Hippocampal formation (tissue), 2 donors: Measurements from ENCODE around the gene SPATA31C2.
"Not testable (repeated sequence)": the region's sequence is repeated elsewhere in the genome, so short reads cannot be mapped to it uniquely, and the experiment has no call there.

ENCODE experiments used
- DNase-seq, 2 donors: peaks; one replicate each; lab custom pipeline; 2025; lab: John Stamatoyannopoulos, UW

Gene SPATA31C2

DNA sequence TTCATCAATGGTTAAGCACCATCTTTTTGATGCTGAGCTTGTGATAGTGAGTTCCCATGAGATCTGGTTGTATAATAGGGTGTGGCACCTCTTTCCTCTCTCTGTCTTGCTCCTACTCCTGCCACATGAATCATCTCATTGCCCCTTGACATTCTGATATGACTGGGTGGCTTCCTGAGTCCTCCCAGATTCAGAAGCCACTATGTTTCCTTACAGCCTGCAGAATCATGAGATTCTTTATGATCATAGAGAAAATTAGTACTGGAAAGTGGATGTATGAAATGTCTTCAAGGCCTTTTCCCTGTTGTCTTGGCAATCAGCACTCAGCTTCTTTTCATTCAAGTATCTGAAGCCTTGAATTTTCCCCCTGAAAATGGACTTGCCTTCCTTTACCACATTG, 14.9 kb downstream of the SPATA31C2 start:
- not testable (repeated sequence) for DNase-seq

- DNase-seq = not testable (repeated sequence)
Measured at GRCh38 chr9:88118121-88118520, 20.2 kb downstream of the SPATA31C2 start.

DNA sequence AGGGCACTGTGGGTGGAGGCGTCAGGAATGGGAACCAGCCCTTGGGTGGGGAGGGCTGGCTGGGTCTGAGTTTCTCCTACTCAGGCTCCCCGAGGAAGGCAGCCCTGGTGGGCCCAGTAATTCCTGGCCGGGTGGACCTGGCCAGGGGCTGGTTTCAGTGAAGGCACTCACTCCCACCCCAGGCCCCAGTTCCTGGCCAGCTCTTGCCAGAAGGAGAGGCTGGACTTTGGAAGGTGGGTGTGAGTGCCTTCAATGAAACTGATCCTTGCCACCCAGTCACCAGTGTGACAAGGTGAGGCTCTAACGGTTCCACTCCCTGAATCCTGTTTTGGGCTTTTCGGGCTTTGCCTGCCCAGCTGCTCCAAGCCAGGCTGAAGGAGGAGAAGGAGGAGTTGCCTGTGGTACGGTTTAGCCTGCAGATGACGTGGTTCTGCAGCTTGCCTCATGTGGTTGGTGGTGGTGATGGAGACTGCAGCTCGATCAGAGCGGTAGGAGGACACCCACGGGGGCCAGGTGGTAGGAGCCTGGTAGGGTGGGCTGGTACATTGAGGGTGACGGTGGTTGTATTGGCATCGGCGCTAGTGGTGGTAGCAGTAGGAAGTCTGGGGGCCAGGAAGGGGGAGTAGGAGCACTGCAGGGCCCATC, 23.2 kb downstream of the SPATA31C2 start:
- not testable (repeated sequence) for DNase-seq

DNA sequence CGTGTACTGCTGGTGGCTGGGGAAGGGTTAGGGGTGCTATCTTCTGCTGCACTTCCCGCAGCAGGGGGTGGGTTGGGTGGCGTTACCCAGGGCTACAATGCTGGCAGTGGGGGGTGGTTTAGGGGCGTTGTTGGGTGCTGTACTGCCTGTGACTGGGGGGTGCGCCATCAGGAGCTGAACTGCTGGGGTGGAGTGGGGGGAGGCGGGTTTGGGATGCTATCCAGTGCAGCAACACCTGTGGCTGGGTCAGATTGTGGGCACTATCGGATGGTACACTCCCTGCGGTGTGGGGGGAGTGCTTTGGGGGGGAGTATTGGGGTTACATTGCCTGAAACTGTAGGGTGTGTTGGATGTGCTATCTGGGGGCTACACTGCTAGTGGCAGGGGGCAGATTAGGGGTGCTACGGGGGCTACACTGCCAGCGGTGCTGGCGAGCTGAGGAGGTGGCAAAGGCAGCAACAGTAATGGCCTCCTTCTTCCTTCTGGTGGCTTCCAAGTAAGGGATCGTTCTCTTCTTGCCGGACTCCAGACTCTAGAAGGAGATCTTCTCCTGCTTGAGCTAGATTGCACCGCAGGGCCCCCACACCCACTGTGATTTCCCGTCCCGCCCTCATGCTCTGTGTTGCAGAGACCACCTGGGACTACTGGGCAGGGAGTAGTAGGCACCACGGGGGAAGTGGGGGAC, 23.9 kb downstream of the SPATA31C2 start:
- DNase-seq = not testable (repeated sequence)

GRCh38 chr9:88113156-88114130, 24.8 kb downstream of the SPATA31C2 start:
- DNase-seq = not testable (repeated sequence)

- no peak for DNase-seq
Measured at GRCh38 chr9:88110026-88110425, 28.2 kb downstream of the SPATA31C2 start.

- DNase-seq = no peak
Measured at GRCh38 chr9:88108779-88109178, 29.5 kb downstream of the SPATA31C2 start.

DNA sequence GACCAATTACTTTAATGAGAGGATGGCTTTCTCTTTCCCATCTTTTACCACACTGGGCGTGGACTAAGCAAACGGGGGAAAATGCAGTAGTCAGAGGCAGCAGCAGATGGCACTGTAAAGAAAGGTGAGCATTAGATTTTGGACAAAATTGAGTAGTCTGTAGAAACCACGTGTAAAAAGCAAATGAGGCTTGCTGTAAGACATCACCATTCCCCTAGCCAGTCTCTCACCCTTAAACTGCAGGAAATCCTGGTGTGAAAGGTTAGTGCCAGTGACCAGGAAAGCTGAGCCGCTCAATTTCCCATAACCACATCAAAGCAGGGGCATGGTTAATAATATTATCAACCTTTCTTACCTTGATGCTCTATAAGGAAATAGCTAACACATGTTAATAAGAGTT, 31.8 kb downstream of the SPATA31C2 start:
- no peak for DNase-seq

GRCh38 chr9:88092797-88093331, 45.4 kb downstream of the SPATA31C2 start:
- DNase-seq = peak in 1 of 2 donors; percentile 13

DNA sequence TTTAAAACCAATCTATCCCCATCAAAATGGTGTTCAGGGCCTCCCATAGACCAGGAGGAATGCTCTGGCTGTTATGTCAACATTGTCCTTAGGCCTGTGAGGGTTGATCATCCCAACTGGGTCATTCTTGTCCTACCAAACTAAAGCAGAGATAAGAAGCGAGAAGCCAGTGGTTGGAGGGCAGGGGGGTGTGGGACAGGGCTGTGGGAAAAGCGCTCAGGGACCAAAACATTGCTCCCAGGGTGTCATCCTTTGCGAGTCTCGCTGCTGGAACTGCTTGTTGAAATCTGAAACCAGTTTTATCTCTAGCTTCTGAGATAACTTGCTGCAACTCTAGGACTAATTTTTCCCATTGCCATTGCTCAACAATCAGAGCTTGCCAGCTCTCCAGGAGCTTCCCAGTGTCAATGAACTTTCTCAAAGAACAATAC, 48.1 kb downstream of the SPATA31C2 start:
- no peak for DNase-seq

DNA sequence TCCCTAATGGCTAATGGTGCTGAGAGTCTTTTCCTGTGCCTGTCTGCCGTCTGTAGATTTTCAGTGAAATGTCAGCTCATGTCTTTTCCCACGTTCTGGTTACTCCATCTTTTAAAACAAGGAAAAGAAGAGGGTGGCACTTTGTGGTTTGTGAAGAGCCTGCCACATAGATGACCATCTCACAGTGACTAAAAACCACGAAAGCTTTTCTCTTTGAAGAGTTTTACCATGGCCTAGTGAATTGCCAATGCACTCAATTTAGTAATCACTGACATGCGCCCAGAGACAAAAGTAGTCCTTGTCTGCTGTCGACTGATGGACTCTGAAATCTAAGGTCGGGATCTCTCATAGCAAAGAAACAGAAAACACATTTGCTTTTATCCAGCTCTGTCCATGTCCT, 50.4 kb downstream of the SPATA31C2 start:
- no peak for DNase-seq

- no peak for DNase-seq
Measured at GRCh38 chr9:88085476-88085875, 52.8 kb downstream of the SPATA31C2 start.

DNA sequence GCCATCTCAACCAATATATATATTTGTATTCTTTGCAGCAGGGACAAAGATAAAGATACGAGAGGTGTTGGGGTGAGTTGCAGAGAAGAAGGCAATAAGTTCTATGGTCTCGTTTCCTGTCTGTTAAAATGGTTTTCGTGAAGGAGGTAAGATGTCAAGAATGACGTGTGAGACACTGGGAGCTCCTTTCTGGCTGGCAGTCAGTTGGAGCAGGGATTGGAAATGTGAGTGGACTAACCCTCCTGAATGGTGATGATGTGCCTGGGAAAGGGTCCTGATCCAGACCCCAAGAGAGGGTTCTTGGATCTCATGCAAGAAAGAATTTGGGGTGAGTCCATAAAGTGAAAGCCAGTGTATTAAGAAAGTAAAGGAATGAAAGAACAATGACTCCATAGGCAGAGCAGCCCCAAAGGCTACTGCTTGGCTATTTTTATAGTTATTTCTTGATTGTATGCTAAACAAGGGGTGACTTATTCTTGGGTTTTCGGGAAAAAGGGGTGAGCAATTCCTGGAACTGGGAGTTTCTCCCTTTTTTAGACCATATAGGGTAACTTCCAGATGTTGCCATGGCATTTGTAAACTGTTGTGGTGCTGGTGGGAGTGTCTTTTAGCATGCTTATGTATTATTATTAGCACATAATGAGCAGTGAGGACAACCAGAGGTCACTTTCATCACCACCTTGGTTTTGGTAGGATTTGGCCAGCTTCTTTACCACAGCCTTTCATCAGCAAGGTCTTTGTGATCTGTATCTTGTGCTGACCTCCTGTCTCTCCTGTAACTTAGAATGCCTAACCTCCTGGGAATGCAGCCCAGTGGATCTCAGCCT, 53.7 kb downstream of the SPATA31C2 start:
- no peak for DNase-seq
